B cell (primary cell): ENCODE results near the gene C2CD2L. TPM values are rescaled to one million over a fixed set of nuclear protein-coding genes. Genes with fewer than 3 reads are reported as not detected.

Experiments used
- ATAC-seq: fragments of 200-7000 bp; cut with Tn5 transposase; one replicate; pipeline ENCODE4 v1.10.0; 2021; ENCODE audit warnings: low read depth, mild to moderate bottlenecking, moderate number of reproducible peaks, moderate library complexity
- CTCF ChIA-PET: fragments of 350-600 bp; sonication (Branson Sonifier 250); formaldehyde crosslinking; loops from one replicate; lab custom pipeline; 2021; ENCODE audit warnings: antibody characterized with exemption, inconsistent platforms; lab: Charles Lee
- POLR2A ChIA-PET: fragments of 350-600 bp; sonication (Branson Sonifier 250); formaldehyde crosslinking; loops from one replicate; lab custom pipeline; 2021; ENCODE audit warnings: antibody characterized with exemption; lab: Charles Lee
- DNase-seq: peaks from one replicate; pipeline ENCODE4 v3.0.0; 2013
- H2AFZ ChIP-seq: 2 replicates; pipeline ENCODE4 v1.6.1; 2012; ENCODE audit warnings: mild to moderate bottlenecking, low read depth, low read length; ENCODE audit not compliant: insufficient read depth, poor library complexity, severe bottlenecking
- H3K27ac ChIP-seq, 2 donors: 1 replicate in 1 of 2; 2 replicates in 1 of 2; pipeline ENCODE4 v1.5.1; 2012 to 2013; ENCODE audit warnings: low read length in 2 of 2, mild to moderate bottlenecking in 2 of 2, moderate library complexity in 1 of 2
- H3K27me3 ChIP-seq, 4 experiments: fragments of 200-600 bp in 1 of 4; sonication (generic) in 1 of 4; replicated peaks in 1 of 4; 1 replicate in 2 of 4; 2 replicates in 2 of 4; pipeline versions ENCODE4 v1.6.1 to v1.7.0; 2013 to 2016; ENCODE audit warnings: low read length in 3 of 4, mild to moderate bottlenecking in 2 of 4, mixed read lengths in 1 of 4, moderate library complexity in 1 of 4; ENCODE audit not compliant: insufficient read depth in 4 of 4, control insufficient read depth in 3 of 4; ENCODE audit errors: control extremely low read depth in 1 of 4
- H3K36me3 ChIP-seq, 2 experiments: replicated peaks in 1 of 2; 1 replicate in 1 of 2; 2 replicates in 1 of 2; pipeline versions ENCODE4 v1.6.1 to v1.7.1; 2013; ENCODE audit warnings: low read length in 1 of 2; ENCODE audit not compliant: insufficient read depth in 2 of 2, control insufficient read depth in 1 of 2; ENCODE audit errors: control extremely low read depth in 1 of 2, extremely low read depth in 1 of 2
- H3K4me1 ChIP-seq, 2 donors: fragments of 200-600 bp in 1 of 2; sonication (generic) in 1 of 2; 1 replicate in 1 of 2; 2 replicates in 1 of 2; pipeline versions ENCODE4 v1.5.1 to v1.6.1; 2013 to 2017; ENCODE audit warnings: low read length in 2 of 2; ENCODE audit not compliant: control insufficient read depth in 2 of 2, insufficient read depth in 2 of 2
- H3K4me2 ChIP-seq: replicated peaks from 2 replicates; pipeline ENCODE3; 2012; ENCODE audit warnings: mild to moderate bottlenecking, low read depth, low read length; ENCODE audit not compliant: poor library complexity, severe bottlenecking
- H3K4me3 ChIP-seq, 5 experiments: fragments of 200-600 bp in 1 of 5; sonication (generic) in 1 of 5; 1 replicate in 3 of 5; 2 replicates in 2 of 5; pipeline versions ENCODE4 v1.5.1 to v1.7.0; 2011 to 2016; ENCODE audit warnings: low read length in 4 of 5, mild to moderate bottlenecking in 4 of 5, low read depth in 2 of 5, control low read depth in 1 of 5, moderate library complexity in 1 of 5; ENCODE audit not compliant: insufficient read depth in 1 of 5; ENCODE audit errors: control extremely low read depth in 1 of 5, extremely low read depth in 1 of 5
- H3K79me2 ChIP-seq: fragments of 200-600 bp; sonication (generic); one replicate; pipeline ENCODE4 v1.6.0; 2016; ENCODE audit warnings: low read length; ENCODE audit not compliant: control insufficient read depth, insufficient read depth
- H3K9ac ChIP-seq: fragments of 200-600 bp; sonication (generic); 2 replicates; pipeline ENCODE4 v1.6.1; 2017; ENCODE audit warnings: mild to moderate bottlenecking, low read length, moderate library complexity
- H3K9me3 ChIP-seq, 3 donors: one replicate each; pipeline versions ENCODE4 v1.6.1 to v1.7.1; 2013; ENCODE audit warnings: low read length in 2 of 3; ENCODE audit not compliant: control insufficient read depth in 2 of 3, insufficient read depth in 1 of 3; ENCODE audit errors: control extremely low read depth in 1 of 3
- H4K20me1 ChIP-seq: 2 replicates; pipeline ENCODE4 v1.6.0; 2012; ENCODE audit warnings: mild to moderate bottlenecking, low read length; ENCODE audit not compliant: insufficient read depth, control insufficient read depth, poor library complexity, severe bottlenecking
- H3K27ac Mint-ChIP-seq: one replicate; pipeline ENCODE4 v1.8.0; 2021; ENCODE audit warnings: mixed read lengths
- H3K27me3 Mint-ChIP-seq: one replicate; pipeline ENCODE4 v1.8.0; 2021; ENCODE audit warnings: mixed read lengths
- H3K4me1 Mint-ChIP-seq: one replicate; pipeline ENCODE4 v1.8.0; 2021; ENCODE audit warnings: mixed read lengths
- H3K4me3 Mint-ChIP-seq: one replicate; pipeline ENCODE4 v1.8.0; 2021; ENCODE audit warnings: mixed read lengths
- H3K9me3 Mint-ChIP-seq: one replicate; pipeline ENCODE4 v1.8.0; 2022; ENCODE audit warnings: mixed read lengths; ENCODE audit not compliant: insufficient read depth
- CTCF ChIP-seq: fragments of 200-600 bp; IDR thresholded peaks from one replicate; pipeline ENCODE4 v1.8.0; 2022; ENCODE audit warnings: antibody characterized with exemption, mild to moderate bottlenecking
- EZH2 ChIP-seq: IDR thresholded peaks from 2 replicates; pipeline ENCODE4 v1.6.1; 2012; ENCODE audit warnings: borderline replicate concordance, low read depth, mild to moderate bottlenecking, moderate library complexity, low read length; ENCODE audit not compliant: insufficient read depth, poor library complexity, severe bottlenecking
- WGBS: methylation state at CpG from one replicate; pipeline ENCODE4 v1.1.5; 2013; ENCODE audit warnings: missing lambda C conversion rate; ENCODE audit not compliant: insufficient coverage; 5-methylcytosine and 5-hydroxymethylcytosine counted together
- intact Hi-C: fragments of 100-400 bp; cut with micrococcal nuclease; formaldehyde crosslinking; loops from one replicate; pipeline ENCODE4 v1.10.0; 2022
- polyA plus RNA-seq: library from polyadenylated mRNA; depleted of rRNA; stranded (reverse); fragments of >200 nt; gene quantifications from 2 replicates; pipeline ENCODE4 v1.2.3, GENCODE V29; 2012
- total RNA-seq, 2 donors: library from RNA; stranded (reverse); fragments of 120-200 nt in 1 of 2; gene quantifications; 1 replicate in 1 of 2; 2 replicates in 1 of 2; pipeline versions ENCODE4 v1.2.3 to v1.2.4, GENCODE V29; 2013 to 2022

The C2CD2L gene
- total and polyA plus RNA-seq, 2 donors (not counting 1 experiment from before 2014, with no cell fraction given): 9.5 to 17.0 TPM

GRCh38 chr11:119111361-119111925, 4.3 kb downstream of the C2CD2L start:
- H3K4me2 ChIP-seq: no peak overlapping the region
- H3K4me1 ChIP-seq: peaks cover 16 to 32% of the 10 kb centered on the region in 2 donors
- no peak for DNase-seq
- H3K27me3 Mint-ChIP-seq: no peaks in the 10 kb centered on the region
- 94% methylated on average over 10 of the region's 11 CpGs for WGBS
- peaks cover 31% of the 10 kb centered on the region for H3K4me1 Mint-ChIP-seq
- intact Hi-C loops: no loop called here
- no peak overlapping the region for H3K27ac Mint-ChIP-seq
- no peak overlapping the region for H3K27ac ChIP-seq
- H3K79me2 ChIP-seq: peaks cover 18% of the 10 kb centered on the region
- H4K20me1 ChIP-seq: peaks cover 6% of the 10 kb centered on the region
- TF ChIP-seq CTCF: no peak
- TF ChIP-seq EZH2: no peak
- no peak overlapping the region for H2AFZ ChIP-seq
- no peak overlapping the region for H3K4me3 Mint-ChIP-seq
- no peaks in the 10 kb centered on the region for H3K9me3 ChIP-seq
- H3K9me3 Mint-ChIP-seq: no peaks in the 10 kb centered on the region
- no peak overlapping the region for H3K4me3 ChIP-seq
- ChIA-PET POLR2A (interaction anchor here (0.5 to 1.3 kb wide), 3 partner anchors 9 to 15 kb away, joined by 4 to 7 read pairs (median 7); partner anchors contain the start of genes DPAGT1 and HINFP), CTCF (interaction anchor here (0.6 kb wide), 1 partner anchor 135 kb away, joined by 3 read pairs; no protein-coding TSS in a partner anchor)
- H3K36me3 ChIP-seq: peaks cover 0 to 22% of the 10 kb centered on the region in 2 experiments
- ATAC-seq: no peak
- H3K9ac ChIP-seq: no peak overlapping the region
- no peaks in the 10 kb centered on the region for H3K27me3 ChIP-seq

DNA sequence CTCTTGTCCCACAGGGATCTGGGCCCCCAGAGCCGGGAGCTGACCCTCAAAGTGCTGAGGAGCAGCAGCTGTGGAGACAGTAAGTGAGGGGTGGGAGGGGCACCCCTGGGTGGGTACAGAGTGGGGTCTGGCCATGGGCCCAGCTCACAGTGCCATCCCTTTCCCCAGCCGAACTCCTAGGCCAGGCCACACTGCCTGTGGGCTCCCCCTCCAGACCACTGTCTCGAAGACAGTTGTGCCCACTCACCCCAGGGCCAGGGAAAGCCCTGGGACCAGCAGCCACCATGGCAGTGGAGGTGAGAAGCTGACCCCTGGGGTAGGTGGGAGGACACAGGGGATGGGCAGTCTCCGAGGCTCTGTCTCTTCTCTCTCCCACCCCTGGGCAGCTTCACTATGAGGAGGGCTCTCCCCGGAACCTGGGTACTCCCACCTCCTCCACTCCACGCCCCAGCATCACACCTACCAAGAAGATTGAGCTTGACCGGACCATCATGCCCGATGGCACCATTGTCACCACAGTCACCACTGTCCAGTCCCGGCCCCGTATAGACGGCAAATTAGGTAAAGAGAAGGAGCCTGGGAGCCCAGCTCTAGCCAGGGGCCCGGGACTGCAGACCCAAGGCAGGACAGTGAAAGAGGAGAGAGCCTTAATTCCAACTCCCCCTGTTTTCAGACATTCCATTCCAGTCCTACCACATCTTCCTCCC, 5.3 kb downstream of the C2CD2L start:
- CTCF ChIA-PET: interaction anchor here (0.6 kb wide), 1 partner anchor 136 kb away, joined by 3 read pairs; no protein-coding TSS in a partner anchor
- ATAC-seq (no peak), DNase-seq (no peak)
- peaks cover 6% of the 10 kb centered on the region for H4K20me1 ChIP-seq
- H3K9me3 Mint-ChIP-seq: no peaks in the 10 kb centered on the region
- no peaks in the 10 kb centered on the region for H3K27me3 ChIP-seq
- H3K4me3 Mint-ChIP-seq: no peak overlapping the region
- H3K4me1 Mint-ChIP-seq: peaks cover 25% of the 10 kb centered on the region
- POLR2A ChIA-PET: interaction anchor here (0.5 to 1.1 kb wide), 2 partner anchors 9 to 10 kb away, joined by 4 to 14 read pairs; partner anchors contain the start of gene HINFP
- H3K4me1 ChIP-seq: peaks cover 12 to 27% of the 10 kb centered on the region in 2 donors
- peaks cover 11% of the 10 kb centered on the region for H3K79me2 ChIP-seq
- H3K9ac ChIP-seq: no peak overlapping the region
- H2AFZ ChIP-seq: no peak overlapping the region
- no peak overlapping the region for H3K4me3 ChIP-seq
- intact Hi-C loops: no loop called here
- TF ChIP-seq CTCF (no peak), EZH2 (no peak)
- no peak overlapping the region for H3K27ac Mint-ChIP-seq
- 96% methylated on average over 7 of the region's 12 CpGs for WGBS
- no peak overlapping the region for H3K27ac ChIP-seq
- peaks cover 0 to 22% of the 10 kb centered on the region in 2 experiments for H3K36me3 ChIP-seq
- no peaks in the 10 kb centered on the region for H3K27me3 Mint-ChIP-seq
- H3K4me2 ChIP-seq: no peak overlapping the region
- no peaks in the 10 kb centered on the region for H3K9me3 ChIP-seq
